Panc1 (cell line): ENCODE measurements around the gene NELFB.

Experiments
- CTCF ChIP-seq: fragments of 450-650 bp; IDR thresholded peaks from 2 replicates; pipeline ENCODE4 v1.5.1; 2017; ENCODE audit warnings: mild to moderate bottlenecking
- TCF7L2 ChIP-seq: IDR thresholded peaks from 2 replicates; pipeline ENCODE4 v1.6.1; 2011; ENCODE audit warnings: mild to moderate bottlenecking, low read depth, low read length, inconsistent platforms

GRCh38 chr9:137228506-137228967, 26.6 kb upstream of the NELFB start:
- TF ChIP-seq CTCF = no peak
- TF ChIP-seq TCF7L2 = no peak
